SK-N-SH (cell line): Measurements from ENCODE around the gene RRAD. TPM values are rescaled to one million over a fixed set of nuclear protein-coding genes. Genes with fewer than 3 reads are reported as not detected.

Experiments used
- CTCF ChIA-PET: fragments of 300-600, 350-600 bp; formaldehyde crosslinking; extraction: SDS; loops from one replicate; lab custom pipeline; 2021; lab: Yijun Ruan, JAX
- POLR2A ChIA-PET: fragments of 350-600 bp; sonication (Branson Sonifier 250); formaldehyde crosslinking; extraction: SDS; loops from one replicate; lab custom pipeline; 2020; ENCODE audit warnings: antibody characterized with exemption, inconsistent platforms; lab: Yijun Ruan, JAX
- DNase-seq: peaks from one replicate; pipeline ENCODE4 v3.0.0; 2012
- H2AFZ ChIP-seq: fragments of 200-600 bp; sonication (generic); 2 replicates; pipeline ENCODE4 v1.8.1; 2016; ENCODE audit warnings: antibody characterized with exemption, mild to moderate bottlenecking, low read depth
- H3F3A ChIP-seq: fragments of 200-600 bp; sonication (generic); replicated peaks from 2 replicates; pipeline ENCODE3; 2016; ENCODE audit warnings: antibody characterized with exemption, mild to moderate bottlenecking; ENCODE audit not compliant: insufficient read depth
- H3K27ac ChIP-seq, 2 experiments: fragments of 200-500 bp in 1 of 2; fragments of 200-600 bp in 1 of 2; sonication (Bioruptor generic) in 1 of 2; sonication (generic), shearing (Covaris generic) in 1 of 2; 2 replicates each; pipeline versions ENCODE4 v1.5.1 to v1.6.1; 2014 to 2016; ENCODE audit warnings: low read depth in 2 of 2, inconsistent platforms in 1 of 2, low read length in 1 of 2, mild to moderate bottlenecking in 1 of 2, mixed read lengths in 1 of 2
- H3K27me3 ChIP-seq: fragments of 200-600 bp; sonication (generic), shearing (Covaris generic); 2 replicates; pipeline ENCODE4 v1.6.1; 2016; ENCODE audit warnings: mixed run types; ENCODE audit not compliant: insufficient read depth
- H3K36me3 ChIP-seq, 2 experiments: fragments of 200-500 bp in 1 of 2; fragments of 200-600 bp in 1 of 2; sonication (Bioruptor generic) in 1 of 2; sonication (generic) in 1 of 2; replicated peaks in 1 of 2; 2 replicates each; pipeline versions ENCODE3 to v1.5.1; 2014 to 2016; ENCODE audit warnings: low read length in 1 of 2, mild to moderate bottlenecking in 1 of 2; ENCODE audit not compliant: insufficient read depth in 2 of 2, control insufficient read depth in 1 of 2
- H3K4me1 ChIP-seq, 2 experiments: fragments of 200-500 bp in 1 of 2; fragments of 200-600 bp in 1 of 2; sonication (Bioruptor generic) in 1 of 2; sonication (generic), shearing (Covaris generic) in 1 of 2; 2 replicates each; pipeline versions ENCODE4 v1.5.1 to v1.6.1; 2014 to 2016; ENCODE audit warnings: low read depth in 1 of 2, low read length in 1 of 2, mixed run types in 1 of 2; ENCODE audit not compliant: insufficient read depth in 2 of 2, control insufficient read depth in 1 of 2
- H3K4me2 ChIP-seq: fragments of 200-600 bp; sonication (generic), shearing (Covaris generic); 2 replicates; pipeline ENCODE4 v1.6.1; 2017; ENCODE audit warnings: mixed run types
- H3K4me3 ChIP-seq, 2 experiments: fragments of 200-500 bp in 1 of 2; fragments of 200-600 bp in 1 of 2; sonication (Bioruptor generic) in 1 of 2; sonication (generic), shearing (Covaris generic) in 1 of 2; 2 replicates each; pipeline versions ENCODE4 v1.5.1 to v1.8.1; 2014 to 2016; ENCODE audit warnings: low read depth in 2 of 2, inconsistent platforms in 1 of 2, low read length in 1 of 2, mild to moderate bottlenecking in 1 of 2, mixed read lengths in 1 of 2, moderate library complexity in 1 of 2
- H3K79me2 ChIP-seq: fragments of 200-600 bp; sonication (generic); 2 replicates; pipeline ENCODE4 v1.8.1; 2017; ENCODE audit warnings: mild to moderate bottlenecking; ENCODE audit not compliant: insufficient read depth
- H3K9ac ChIP-seq: fragments of 200-600 bp; sonication (generic); 2 replicates; pipeline ENCODE4 v1.6.1; 2017; ENCODE audit warnings: mixed run types
- H3K9me2 ChIP-seq: fragments of 200-600 bp; sonication (generic); 2 replicates; pipeline ENCODE4 v1.6.1; 2017; ENCODE audit warnings: mixed run types
- H3K9me3 ChIP-seq: fragments of 200-600 bp; sonication (generic); 2 replicates; pipeline ENCODE4 v1.6.1; 2017; ENCODE audit warnings: mixed run types, mild to moderate bottlenecking, moderate library complexity
- H4K20me1 ChIP-seq: fragments of 200-600 bp; sonication (generic); 2 replicates; pipeline ENCODE4 v1.6.1; 2017; ENCODE audit warnings: mild to moderate bottlenecking, mixed run types; ENCODE audit not compliant: insufficient read depth
- CHD2 ChIP-seq: fragments of 150-350 bp; IDR thresholded peaks from 2 replicates; pipeline ENCODE4 v1.6.1; 2018; ENCODE audit warnings: low read length; ENCODE audit not compliant: partially characterized antibody
- ELF1 ChIP-seq: IDR thresholded peaks from 2 replicates; pipeline ENCODE4 v1.4.0; 2012
- EZH2phosphoT487 ChIP-seq: fragments of 200-600 bp; sonication (generic); IDR thresholded peaks from 2 replicates; pipeline ENCODE4 v1.6.1; 2017; ENCODE audit warnings: low read depth, mixed run types, mild to moderate bottlenecking, antibody characterized with exemption, moderate library complexity, borderline replicate concordance
- FOXJ3 ChIP-seq: sonication (generic); formaldehyde crosslinking; IDR thresholded peaks from 2 replicates; pipeline ENCODE4 v1.5.1; 2020; ENCODE audit warnings: mild to moderate bottlenecking, missing genetic modification reagents
- FOXM1 ChIP-seq: IDR thresholded peaks from 2 replicates; pipeline ENCODE4 v1.4.0; 2012; ENCODE audit warnings: low read depth, mild to moderate bottlenecking
- GATA2 ChIP-seq: sonication (generic); formaldehyde crosslinking; IDR thresholded peaks from 2 replicates; pipeline ENCODE4 v1.5.0; 2020; ENCODE audit warnings: mild to moderate bottlenecking, missing genetic modification reagents
- JUND ChIP-seq: IDR thresholded peaks from 2 replicates; pipeline ENCODE4 v1.4.0; 2012
- PBX3 ChIP-seq: IDR thresholded peaks from 2 replicates; pipeline ENCODE4; 2012
- RAD21 ChIP-seq: IDR thresholded peaks from 2 replicates; pipeline ENCODE4 v1.6.1; 2012; ENCODE audit warnings: mild to moderate bottlenecking, low read length
- REST ChIP-seq: IDR thresholded peaks from 2 replicates; pipeline ENCODE4 v1.6.1; 2012; ENCODE audit warnings: mild to moderate bottlenecking, low read depth, low read length, moderate library complexity
- RFX5 ChIP-seq: IDR thresholded peaks from 2 replicates; pipeline ENCODE4 v1.6.1; 2012; ENCODE audit warnings: mild to moderate bottlenecking, improper control_type of control experiment, low read length
- RXRA ChIP-seq: IDR thresholded peaks from 2 replicates; pipeline ENCODE4 v1.4.0; 2012; ENCODE audit warnings: low read depth, mild to moderate bottlenecking, borderline replicate concordance
- SIN3A ChIP-seq: IDR thresholded peaks from 2 replicates; pipeline ENCODE4 v1.6.1; 2012; ENCODE audit warnings: low read depth, mild to moderate bottlenecking, low read length, moderate library complexity, borderline replicate concordance
- SMC3 ChIP-seq: IDR thresholded peaks from 2 replicates; pipeline ENCODE4 v1.6.1; 2012; ENCODE audit warnings: low read depth, low read length, improper control_type of control experiment
- TAF1 ChIP-seq: IDR thresholded peaks from 2 replicates; pipeline ENCODE4 v1.6.1; 2012; ENCODE audit warnings: low read depth, mild to moderate bottlenecking, low read length, moderate library complexity, borderline replicate concordance
- YY1 ChIP-seq: IDR thresholded peaks from 2 replicates; pipeline ENCODE4 v1.4.0; 2012; ENCODE audit warnings: low read depth, mild to moderate bottlenecking
- WGBS: methylation state at CpG from one replicate; pipeline ENCODE4 v1.1.6; 2017; ENCODE audit warnings: low lambda C conversion rate; 5-methylcytosine and 5-hydroxymethylcytosine counted together
- polyA plus RNA-seq, 3 experiments: library from polyadenylated mRNA; depleted of rRNA; stranded (reverse); fragments of >200 nt; gene quantifications; 2 replicates each; pipeline ENCODE4 v1.2.3, GENCODE V29; 2012
- TF ChIP-seq, protein P1 (sequence below): fragments of 150-350 bp; IDR thresholded peaks from 2 replicates; pipeline ENCODE4 v1.6.1; 2017; ENCODE audit warnings: antibody characterized with exemption, low read length, low read depth, borderline replicate concordance
- TF ChIP-seq, protein P2 (sequence below): IDR thresholded peaks from 2 replicates; pipeline ENCODE4 v1.4.0; 2012; ENCODE audit warnings: low read depth

The RRAD gene
- polyA plus RNA-seq, 1 of the 3 experiments (the other 2 are of a cell fraction): 9.3 TPM

DNA sequence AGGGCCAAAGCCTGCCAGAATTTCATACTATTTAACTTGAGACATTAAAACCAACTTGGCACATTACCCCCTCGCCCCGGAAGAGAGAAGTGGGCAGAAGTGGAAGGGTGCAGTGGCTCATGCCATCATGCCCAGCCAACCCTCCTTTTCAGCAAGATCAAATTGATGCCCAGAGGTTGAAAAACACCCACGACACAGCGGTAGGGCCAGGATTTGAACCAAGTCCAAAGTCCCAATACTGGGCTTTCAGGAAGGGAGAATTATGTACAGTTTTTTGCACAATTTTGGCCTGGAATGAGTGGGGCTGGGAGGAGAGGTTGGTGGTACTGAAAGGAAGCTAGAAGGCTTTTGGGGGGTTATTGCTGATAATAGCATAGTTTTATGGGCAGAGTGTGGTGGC lies 34.0 kb downstream of the RRAD start:
- peaks cover 3% of the 10 kb centered on the region for H3F3A ChIP-seq
- H3K4me3 ChIP-seq: no peak overlapping the region
- no peak for DNase-seq
- no peak overlapping the region for H3K27ac ChIP-seq
- H3K27me3 ChIP-seq: no peaks in the 10 kb centered on the region
- CTCF ChIA-PET: interaction anchor here (0.8 to 8.5 kb wide), 7 partner anchors 9 to 264 kb away, joined by 3 to 174 read pairs (median 4); partner anchors contain the start of genes CDH16, CES3 and RRAD
- no peaks in the 10 kb centered on the region for H3K9me3 ChIP-seq
- no peak overlapping the region for H2AFZ ChIP-seq
- H4K20me1 ChIP-seq: no peaks in the 10 kb centered on the region
- H3K4me2 ChIP-seq: no peak overlapping the region
- H3K9ac ChIP-seq: no peak overlapping the region
- peaks cover 0 to 7% of the 10 kb centered on the region in 2 experiments; a peak in 1 of 4 replicates for H3K4me1 ChIP-seq
- H3K79me2 ChIP-seq: no peaks in the 10 kb centered on the region
- no peak for TF ChIP-seq ELF1
- TF ChIP-seq JUND: no peak
- no peak for TF ChIP-seq REST
- no peak for TF ChIP-seq RFX5
- TF ChIP-seq CHD2: no peak
- no peak for TF ChIP-seq RXRA
- TF ChIP-seq FOXJ3 (CRISPR knock-in tag): no peak
- peaks cover 0 to 4% of the 10 kb centered on the region in 2 experiments for H3K36me3 ChIP-seq
- POLR2A ChIA-PET: no interaction called here
- no peaks in the 10 kb centered on the region for H3K9me2 ChIP-seq
- WGBS: 92% methylated on average over 4 of the region's 4 CpGs

DNA sequence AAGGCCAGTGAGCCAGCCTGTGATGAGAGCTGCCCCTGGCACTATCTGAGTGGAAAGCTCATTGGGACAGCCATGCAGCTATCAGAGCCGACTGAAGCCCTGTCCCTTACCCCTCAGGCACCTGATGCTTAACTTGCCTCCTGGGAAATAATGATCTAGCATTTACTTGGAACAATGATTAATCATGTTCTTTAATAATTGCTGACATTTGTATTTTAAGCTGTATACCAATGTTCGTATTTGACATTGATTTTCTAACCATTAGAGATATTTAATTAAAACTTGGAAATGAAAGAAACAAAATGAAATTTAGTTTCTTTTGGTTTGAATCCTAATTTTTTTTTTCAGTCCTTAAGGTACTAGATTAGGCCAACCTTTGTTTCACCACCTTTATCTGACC lies 34.5 kb downstream of the RRAD start:
- ChIA-PET CTCF (interaction anchor here (0.9 to 3.0 kb wide), 6 partner anchors 14 to 265 kb away, joined by 3 to 8 read pairs (median 4); partner anchors contain the start of gene CES3), POLR2A (interaction anchor here (0.7 kb wide), 1 partner anchor 10 kb away, joined by 4 read pairs; the partner anchor contains the start of gene PDP2)
- TF ChIP-seq FOXM1: no peak
- TF ChIP-seq, protein P1, sequence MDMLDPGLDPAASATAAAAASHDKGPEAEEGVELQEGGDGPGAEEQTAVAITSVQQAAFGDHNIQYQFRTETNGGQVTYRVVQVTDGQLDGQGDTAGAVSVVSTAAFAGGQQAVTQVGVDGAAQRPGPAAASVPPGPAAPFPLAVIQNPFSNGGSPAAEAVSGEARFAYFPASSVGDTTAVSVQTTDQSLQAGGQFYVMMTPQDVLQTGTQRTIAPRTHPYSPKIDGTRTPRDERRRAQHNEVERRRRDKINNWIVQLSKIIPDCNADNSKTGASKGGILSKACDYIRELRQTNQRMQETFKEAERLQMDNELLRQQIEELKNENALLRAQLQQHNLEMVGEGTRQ: no peak
- TF ChIP-seq SMC3: no peak
- no peak for TF ChIP-seq PBX3
- no peak for TF ChIP-seq RAD21
- TF ChIP-seq, protein P2, sequence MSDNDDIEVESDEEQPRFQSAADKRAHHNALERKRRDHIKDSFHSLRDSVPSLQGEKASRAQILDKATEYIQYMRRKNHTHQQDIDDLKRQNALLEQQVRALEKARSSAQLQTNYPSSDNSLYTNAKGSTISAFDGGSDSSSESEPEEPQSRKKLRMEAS: no peak
- TF ChIP-seq CHD2: no peak
- no peak for TF ChIP-seq EZH2phosphoT487
- TF ChIP-seq REST: no peak
- TF ChIP-seq GATA2 (CRISPR knock-in tag): no peak
- no peak for TF ChIP-seq TAF1
- TF ChIP-seq YY1: no peak
- no peak for TF ChIP-seq SIN3A
- no peak for TF ChIP-seq FOXJ3 (CRISPR knock-in tag)
- no peak for TF ChIP-seq RFX5

More for the DNA sequence above, 34.5 kb downstream of the RRAD start:
- WGBS: 82% methylated on average over 2 of the region's 2 CpGs
- Histone ChIP-seq H3K9me3 (no peaks in the 10 kb centered on the region), H3K79me2 (no peaks in the 10 kb centered on the region), H3K9me2 (no peaks in the 10 kb centered on the region), H3K27ac (no peak overlapping the region), H4K20me1 (no peaks in the 10 kb centered on the region), H3K36me3 (peaks cover 2 to 4% of the 10 kb centered on the region in 2 experiments), H3K4me2 (no peak overlapping the region), H3K4me3 (no peak overlapping the region), H3K9ac (no peak overlapping the region), H3K27me3 (no peaks in the 10 kb centered on the region), H2AFZ (no peak overlapping the region), H3K4me1 (peaks cover 0 to 7% of the 10 kb centered on the region in 2 experiments; a peak in 1 of 4 replicates), H3F3A (peaks cover 3% of the 10 kb centered on the region)
- no peak for DNase-seq
